Neuron (in vitro differentiated cells): ENCODE data around the gene KAT6B.

Experiments
- H2AFZ ChIP-seq: one replicate; pipeline ENCODE4 v1.6.1; 2013; ENCODE audit warnings: low read depth, mild to moderate bottlenecking, inconsistent platforms, low read length, moderate library complexity
- H3K27me3 ChIP-seq: one replicate; pipeline ENCODE4 v1.6.1; 2013; ENCODE audit warnings: low read length; ENCODE audit not compliant: insufficient read depth
- H3K36me3 ChIP-seq: one replicate; pipeline ENCODE4 v1.6.1; 2013; ENCODE audit warnings: low read length; ENCODE audit not compliant: insufficient read depth
- H3K4me1 ChIP-seq: one replicate; pipeline ENCODE4 v1.6.1; 2013; ENCODE audit warnings: low read length; ENCODE audit not compliant: insufficient read depth
- H3K4me3 ChIP-seq: 2 replicates; pipeline ENCODE4 v1.5.1; 2013; ENCODE audit warnings: mild to moderate bottlenecking, low read length, moderate library complexity
- H3K9me3 ChIP-seq: one replicate; pipeline ENCODE4 v1.6.1; 2013; ENCODE audit warnings: low read length

Gene KAT6B

GRCh38 chr10:75072727-75073126, 246.3 kb downstream of the KAT6B start:
- no peaks in the 10 kb centered on the region for H3K9me3 ChIP-seq
- H3K36me3 ChIP-seq, result no peaks in the 10 kb centered on the region
- H3K27me3 ChIP-seq, result no peaks in the 10 kb centered on the region
- peaks cover 5% of the 10 kb centered on the region for H3K4me1 ChIP-seq
- H2AFZ ChIP-seq, result no peak overlapping the region
- no peak overlapping the region for H3K4me3 ChIP-seq

- Histone ChIP-seq H3K4me3 (no peak overlapping the region), H3K4me1 (peaks cover 5% of the 10 kb centered on the region), H3K9me3 (no peaks in the 10 kb centered on the region), H3K36me3 (no peaks in the 10 kb centered on the region), H3K27me3 (no peaks in the 10 kb centered on the region), H2AFZ (no peak overlapping the region)
These were observed 247.0 kb downstream of the KAT6B start for GRCh38 chr10:75073442-75073841.

GRCh38 chr10:75074711-75075445, 248.5 kb downstream of the KAT6B start:
- Histone ChIP-seq H3K27me3 (no peaks in the 10 kb centered on the region), H3K9me3 (no peaks in the 10 kb centered on the region), H2AFZ (no peak overlapping the region), H3K36me3 (no peaks in the 10 kb centered on the region), H3K4me1 (peaks cover 8% of the 10 kb centered on the region), H3K4me3 (no peak overlapping the region)

- H3K4me1 ChIP-seq, result peaks cover 8% of the 10 kb centered on the region
- no peaks in the 10 kb centered on the region for H3K27me3 ChIP-seq
- no peak overlapping the region for H3K4me3 ChIP-seq
- no peaks in the 10 kb centered on the region for H3K9me3 ChIP-seq
- H3K36me3 ChIP-seq, result no peaks in the 10 kb centered on the region
- H2AFZ ChIP-seq, result peak overlapping the region; percentile 0
These were observed 249.9 kb downstream of the KAT6B start for GRCh38 chr10:75076348-75076747.

- Histone ChIP-seq H2AFZ (no peak overlapping the region), H3K36me3 (no peaks in the 10 kb centered on the region)
These were observed 253.2 kb downstream of the KAT6B start for GRCh38 chr10:75079436-75080083.

GRCh38 chr10:75080554-75080953, 254.2 kb downstream of the KAT6B start:
- Histone ChIP-seq H3K9me3 (no peaks in the 10 kb centered on the region), H3K4me3 (no peak overlapping the region), H3K36me3 (no peaks in the 10 kb centered on the region), H3K27me3 (no peaks in the 10 kb centered on the region), H2AFZ (no peak overlapping the region), H3K4me1 (peaks cover 16% of the 10 kb centered on the region)

More at GRCh38 chr10:75079436-75080083, 253.2 kb downstream of the KAT6B start:
- Histone ChIP-seq H3K4me3 (no peak overlapping the region), H3K27me3 (no peaks in the 10 kb centered on the region), H3K9me3 (no peaks in the 10 kb centered on the region), H3K4me1 (peaks cover 16% of the 10 kb centered on the region)

GRCh38 chr10:75081379-75081778, 255.0 kb downstream of the KAT6B start:
- Histone ChIP-seq H3K4me1 (peaks cover 11% of the 10 kb centered on the region), H2AFZ (no peak overlapping the region), H3K27me3 (no peaks in the 10 kb centered on the region), H3K9me3 (no peaks in the 10 kb centered on the region), H3K36me3 (no peaks in the 10 kb centered on the region), H3K4me3 (no peak overlapping the region)
